GM12873 (cell line): ENCODE results near the gene NHSL1.

Source experiments
- TF ChIP-seq, protein P1 (sequence below): IDR thresholded peaks from 2 replicates; pipeline ENCODE4 v1.5.1; 2012; ENCODE audit warnings: low read depth, mild to moderate bottlenecking, moderate library complexity, low read length, control low read depth; ENCODE audit not compliant: insufficient read depth; ENCODE audit errors: missing control alignments

NHSL1 gene

DNA sequence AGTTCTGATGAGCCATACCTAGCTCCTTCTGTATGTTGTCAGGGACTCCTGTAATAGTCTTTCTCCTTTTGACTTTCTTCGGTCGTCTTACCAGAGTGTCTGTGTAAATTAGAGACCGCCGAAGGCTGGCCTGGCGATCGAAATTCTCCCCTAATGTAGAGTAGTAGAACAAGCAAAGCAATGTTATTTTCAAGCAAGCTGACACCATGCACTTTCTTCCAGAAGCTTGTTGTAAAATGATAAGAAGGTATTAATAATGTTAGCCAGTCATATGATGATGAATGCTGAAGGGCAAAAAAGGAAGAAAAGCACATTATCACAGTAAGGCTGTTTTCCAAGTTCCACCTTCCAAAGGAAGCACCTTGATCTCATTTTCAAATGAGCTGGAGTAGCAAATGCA lies 57.3 kb downstream of the NHSL1 start:
- TF ChIP-seq, protein P1, sequence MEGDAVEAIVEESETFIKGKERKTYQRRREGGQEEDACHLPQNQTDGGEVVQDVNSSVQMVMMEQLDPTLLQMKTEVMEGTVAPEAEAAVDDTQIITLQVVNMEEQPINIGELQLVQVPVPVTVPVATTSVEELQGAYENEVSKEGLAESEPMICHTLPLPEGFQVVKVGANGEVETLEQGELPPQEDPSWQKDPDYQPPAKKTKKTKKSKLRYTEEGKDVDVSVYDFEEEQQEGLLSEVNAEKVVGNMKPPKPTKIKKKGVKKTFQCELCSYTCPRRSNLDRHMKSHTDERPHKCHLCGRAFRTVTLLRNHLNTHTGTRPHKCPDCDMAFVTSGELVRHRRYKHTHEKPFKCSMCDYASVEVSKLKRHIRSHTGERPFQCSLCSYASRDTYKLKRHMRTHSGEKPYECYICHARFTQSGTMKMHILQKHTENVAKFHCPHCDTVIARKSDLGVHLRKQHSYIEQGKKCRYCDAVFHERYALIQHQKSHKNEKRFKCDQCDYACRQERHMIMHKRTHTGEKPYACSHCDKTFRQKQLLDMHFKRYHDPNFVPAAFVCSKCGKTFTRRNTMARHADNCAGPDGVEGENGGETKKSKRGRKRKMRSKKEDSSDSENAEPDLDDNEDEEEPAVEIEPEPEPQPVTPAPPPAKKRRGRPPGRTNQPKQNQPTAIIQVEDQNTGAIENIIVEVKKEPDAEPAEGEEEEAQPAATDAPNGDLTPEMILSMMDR, result no peak

DNA sequence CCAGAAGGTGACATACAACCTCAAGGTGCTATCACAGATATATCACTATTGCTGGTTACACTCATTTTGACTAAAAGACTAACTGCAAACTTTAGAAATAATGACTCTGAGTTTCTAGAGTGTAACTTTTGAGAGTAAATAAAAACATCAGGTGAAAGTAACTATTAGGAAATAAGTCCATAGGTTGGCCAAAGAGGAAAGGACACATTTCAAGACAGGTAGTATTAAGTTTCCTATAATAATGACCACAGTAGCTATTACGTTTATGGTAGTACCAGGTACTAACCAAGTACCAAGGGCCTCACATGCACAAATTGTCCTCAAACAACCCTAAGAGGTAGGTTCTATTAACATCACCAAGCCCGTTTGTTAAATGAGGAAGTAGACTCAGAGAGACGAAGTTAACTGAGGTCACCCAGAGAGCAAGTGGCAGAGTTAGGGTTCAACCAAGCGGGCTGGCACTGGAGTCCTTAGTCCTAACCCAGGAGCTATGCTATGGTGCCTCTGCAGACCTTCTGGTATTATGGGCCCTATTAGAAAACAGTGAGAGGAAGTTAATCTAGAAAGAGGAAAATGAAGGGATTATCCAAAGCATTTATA lies 58.4 kb downstream of the NHSL1 start:
- TF ChIP-seq, protein P1, result no peak

DNA sequence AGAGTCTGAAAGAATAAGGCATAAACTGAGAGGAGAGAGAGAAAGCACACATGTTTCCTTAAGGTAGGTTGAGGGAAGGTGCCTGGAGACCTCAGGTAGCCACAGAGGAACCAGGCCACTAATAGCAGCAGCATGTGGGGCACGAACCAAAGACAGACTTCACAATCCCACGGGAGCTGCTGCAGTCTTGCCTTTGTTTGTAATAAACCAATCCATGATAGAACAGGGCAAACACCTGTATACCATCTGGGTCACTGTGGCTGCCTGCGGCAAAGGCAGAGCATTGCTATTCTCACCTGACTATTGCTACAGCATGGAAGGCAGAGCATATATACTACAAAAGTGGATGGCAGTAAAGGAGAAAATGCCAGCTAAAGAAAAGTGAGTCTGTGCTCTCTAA lies 59.0 kb downstream of the NHSL1 start:
- TF ChIP-seq, protein P1, result no peak

DNA sequence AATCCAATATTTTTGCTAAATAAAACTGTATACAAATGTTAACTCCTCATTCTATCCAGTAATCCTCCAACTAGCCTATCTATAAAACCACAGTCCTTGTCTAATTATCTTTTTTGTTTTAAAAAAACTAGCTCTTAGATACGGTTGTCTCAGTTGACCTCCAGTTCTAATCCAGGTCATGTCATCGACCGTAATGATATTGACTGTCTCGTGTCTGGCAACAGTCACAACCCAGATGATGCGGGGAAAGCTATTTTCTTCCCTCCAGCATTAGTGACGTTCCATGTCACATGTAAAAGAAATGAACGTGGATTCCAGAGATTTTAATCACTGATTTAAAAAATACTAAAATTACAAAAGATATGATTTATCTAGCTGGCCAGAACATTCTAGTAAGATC lies 59.7 kb downstream of the NHSL1 start:
- TF ChIP-seq, protein P1, result no peak

DNA sequence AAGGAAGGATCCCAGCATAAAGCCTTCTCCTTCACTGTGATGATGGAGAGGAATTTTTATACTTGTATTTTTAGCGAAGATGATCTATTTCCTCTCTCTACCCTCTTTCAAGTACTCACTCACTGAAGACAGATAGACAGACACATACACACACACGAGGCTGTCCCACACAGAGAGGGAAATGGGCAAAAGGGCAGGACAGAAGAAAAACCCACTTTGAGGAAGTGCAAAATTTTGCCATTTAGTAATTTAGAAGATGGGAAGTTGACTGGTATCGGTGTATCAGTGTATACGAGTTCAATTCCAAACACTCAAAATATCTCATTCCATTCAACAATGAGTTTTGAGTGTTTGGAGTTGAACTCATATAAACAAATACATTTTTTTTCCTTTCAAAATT lies 64.4 kb downstream of the NHSL1 start:
- TF ChIP-seq, protein P1, result no peak

DNA sequence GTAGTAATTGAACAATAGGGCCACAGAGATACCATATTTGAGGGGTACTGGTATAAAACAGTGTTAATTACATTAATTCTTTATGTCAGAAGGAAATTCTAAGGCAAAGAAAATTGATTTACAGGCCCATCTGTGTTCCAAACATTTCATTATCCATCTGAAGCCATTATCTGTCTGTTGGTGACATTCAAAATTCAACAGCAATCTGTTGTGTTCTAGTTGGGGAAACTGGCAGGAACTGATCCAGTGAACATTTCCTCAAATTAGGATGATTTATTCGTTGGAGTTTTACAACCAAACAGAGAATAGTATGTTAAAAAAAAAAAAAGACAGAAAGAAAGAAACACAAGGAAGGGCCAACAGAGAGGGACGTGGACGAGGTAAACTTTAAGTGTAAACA lies 65.2 kb downstream of the NHSL1 start:
- TF ChIP-seq, protein P1, result no peak

DNA sequence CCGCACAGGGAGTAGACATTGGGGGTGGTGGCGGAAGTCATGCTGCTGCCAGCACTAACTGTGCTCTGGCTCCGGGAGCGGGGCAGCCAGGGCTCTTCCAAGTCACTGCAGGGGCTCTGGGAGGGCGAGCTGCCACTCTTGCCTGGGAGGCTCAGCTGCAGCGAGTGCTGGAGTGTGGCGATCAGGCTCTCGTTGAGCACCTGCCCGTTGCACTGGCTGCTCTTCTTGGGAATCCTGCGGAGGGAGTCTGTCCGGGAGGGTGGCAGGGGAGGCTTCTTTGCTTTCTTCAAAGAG lies 67.3 kb downstream of the NHSL1 start:
- TF ChIP-seq, protein P1, result no peak
